Liver (tissue), 9 donors: ENCODE data around the gene TXNDC11. TPM values are rescaled to one million over a fixed set of nuclear protein-coding genes. Genes with fewer than 3 reads are reported as not detected.

Experiments used
- DNase-seq: peaks from one replicate; pipeline ENCODE4 v3.0.0-alpha.2; 2017; ENCODE audit warnings: low spot score
- H3K27ac ChIP-seq, 2 donors: one replicate each; pipeline ENCODE4 v1.7.0; 2013; ENCODE audit warnings: inconsistent platforms in 2 of 2, low read length in 2 of 2, control low read depth in 1 of 2, low read depth in 1 of 2, mild to moderate bottlenecking in 1 of 2
- H3K27me3 ChIP-seq, 4 donors: one replicate each; pipeline versions ENCODE4 v1.6.1 to v1.7.0; 2013; ENCODE audit warnings: low read length in 3 of 4, inconsistent platforms in 1 of 4, mild to moderate bottlenecking in 1 of 4, moderate library complexity in 1 of 4; ENCODE audit not compliant: control insufficient read depth in 4 of 4, insufficient read depth in 4 of 4
- H3K36me3 ChIP-seq, 4 donors: one replicate each; pipeline versions ENCODE4 v1.6.1 to v1.7.0; 2013; ENCODE audit warnings: low read length in 3 of 4, mild to moderate bottlenecking in 3 of 4, low read depth in 1 of 4, moderate library complexity in 1 of 4; ENCODE audit not compliant: control insufficient read depth in 4 of 4, insufficient read depth in 3 of 4
- H3K4me1 ChIP-seq, 4 donors: one replicate each; pipeline versions ENCODE4 v1.6.1 to v1.7.0; 2013; ENCODE audit warnings: low read length in 3 of 4, mild to moderate bottlenecking in 3 of 4, moderate library complexity in 1 of 4; ENCODE audit not compliant: control insufficient read depth in 4 of 4, insufficient read depth in 4 of 4
- H3K4me3 ChIP-seq, 3 donors: one replicate each; pipeline versions ENCODE4 v1.6.1 to v1.7.0; 2013; ENCODE audit warnings: low read length in 3 of 3, control low read depth in 1 of 3, low read depth in 1 of 3, mild to moderate bottlenecking in 1 of 3
- H3K9ac ChIP-seq, 2 donors: one replicate each; pipeline ENCODE4 v1.7.0; 2013; ENCODE audit warnings: low read length in 2 of 2, mild to moderate bottlenecking in 2 of 2, moderate library complexity in 2 of 2, control low read depth in 1 of 2, low read depth in 1 of 2
- H3K9me3 ChIP-seq, 4 donors: one replicate each; pipeline versions ENCODE4 v1.6.1 to v1.7.0; 2013; ENCODE audit warnings: low read length in 3 of 4; ENCODE audit not compliant: control insufficient read depth in 4 of 4
- EGR1 ChIP-seq, 2 donors: IDR thresholded peaks; 2 replicates each; pipeline ENCODE4 v1.6.1; 2016 to 2018; ENCODE audit warnings: antibody characterized with exemption in 2 of 2, low read depth in 2 of 2
- FOXA1 ChIP-seq: IDR thresholded peaks from 2 replicates; pipeline ENCODE4 v1.6.1; 2016; ENCODE audit warnings: antibody characterized with exemption
- FOXA2 ChIP-seq: IDR thresholded peaks from 2 replicates; pipeline ENCODE4 v1.6.1; 2016; ENCODE audit warnings: antibody characterized with exemption
- GABPA ChIP-seq, 2 donors: IDR thresholded peaks in 1 of 2; conservative IDR thresholded peaks in 1 of 2; 2 replicates each; pipeline ENCODE4 v1.6.1; 2016; ENCODE audit warnings: antibody characterized with exemption in 2 of 2, mild to moderate bottlenecking in 1 of 2, moderate library complexity in 1 of 2
- HNF4G ChIP-seq: IDR thresholded peaks from 2 replicates; pipeline ENCODE4 v1.6.1; 2016; ENCODE audit warnings: antibody characterized with exemption
- RXRA ChIP-seq, 2 donors: IDR thresholded peaks; 2 replicates each; pipeline ENCODE4 v1.6.1; 2017 to 2018; ENCODE audit warnings: antibody characterized with exemption in 2 of 2, mild to moderate bottlenecking in 1 of 2
- TAF1 ChIP-seq: conservative IDR thresholded peaks from 2 replicates; pipeline ENCODE4 v1.6.1; 2016; ENCODE audit warnings: antibody characterized with exemption, mild to moderate bottlenecking
- WGBS: extraction: QIAGEN DNeasy Blood & Tissue Kit; methylation state at CpG from one replicate; pipeline ENCODE4 v1.1.7; 2013; 5-methylcytosine and 5-hydroxymethylcytosine counted together
- polyA plus RNA-seq, 2 donors: library from polyadenylated mRNA; stranded (reverse) in 1 of 2; unstranded in 1 of 2; fragments of 200-250 nt in 1 of 2; fragments of >200 nt in 1 of 2; fragmentation: Nextera tagmentation in 1 of 2; extraction: Ambion mirVana in 1 of 2; gene quantifications; one replicate each; pipeline versions ENCODE4 v1.2.1 to v1.2.3, GENCODE V29; 2013 to 2015
- total RNA-seq, 2 donors: library from RNA; depleted of rRNA; stranded (reverse); fragments of >200 nt; gene quantifications; one replicate each; pipeline ENCODE4 v1.2.3, GENCODE V29; 2014
- TF ChIP-seq, protein P1 (sequence below): IDR thresholded peaks from 2 replicates; pipeline ENCODE4 v1.6.1; 2016; ENCODE audit warnings: antibody characterized with exemption
- TF ChIP-seq, protein P2 (sequence below): IDR thresholded peaks from 2 replicates; pipeline ENCODE4 v1.6.1; 2016; ENCODE audit warnings: antibody characterized with exemption, mild to moderate bottlenecking
- TF ChIP-seq, protein P3 (sequence below): IDR thresholded peaks from 2 replicates; pipeline ENCODE4 v1.6.1; 2016; ENCODE audit warnings: antibody characterized with exemption
- donor health status: healthy.
- donor health status: healthy.
- donor health status: healthy.
- donor health status: healthy.
- donor health status: healthy.

Gene TXNDC11
- total and polyA plus RNA-seq, 4 donors, result 26.4 to 63.5 (median 48.5) TPM

DNA sequence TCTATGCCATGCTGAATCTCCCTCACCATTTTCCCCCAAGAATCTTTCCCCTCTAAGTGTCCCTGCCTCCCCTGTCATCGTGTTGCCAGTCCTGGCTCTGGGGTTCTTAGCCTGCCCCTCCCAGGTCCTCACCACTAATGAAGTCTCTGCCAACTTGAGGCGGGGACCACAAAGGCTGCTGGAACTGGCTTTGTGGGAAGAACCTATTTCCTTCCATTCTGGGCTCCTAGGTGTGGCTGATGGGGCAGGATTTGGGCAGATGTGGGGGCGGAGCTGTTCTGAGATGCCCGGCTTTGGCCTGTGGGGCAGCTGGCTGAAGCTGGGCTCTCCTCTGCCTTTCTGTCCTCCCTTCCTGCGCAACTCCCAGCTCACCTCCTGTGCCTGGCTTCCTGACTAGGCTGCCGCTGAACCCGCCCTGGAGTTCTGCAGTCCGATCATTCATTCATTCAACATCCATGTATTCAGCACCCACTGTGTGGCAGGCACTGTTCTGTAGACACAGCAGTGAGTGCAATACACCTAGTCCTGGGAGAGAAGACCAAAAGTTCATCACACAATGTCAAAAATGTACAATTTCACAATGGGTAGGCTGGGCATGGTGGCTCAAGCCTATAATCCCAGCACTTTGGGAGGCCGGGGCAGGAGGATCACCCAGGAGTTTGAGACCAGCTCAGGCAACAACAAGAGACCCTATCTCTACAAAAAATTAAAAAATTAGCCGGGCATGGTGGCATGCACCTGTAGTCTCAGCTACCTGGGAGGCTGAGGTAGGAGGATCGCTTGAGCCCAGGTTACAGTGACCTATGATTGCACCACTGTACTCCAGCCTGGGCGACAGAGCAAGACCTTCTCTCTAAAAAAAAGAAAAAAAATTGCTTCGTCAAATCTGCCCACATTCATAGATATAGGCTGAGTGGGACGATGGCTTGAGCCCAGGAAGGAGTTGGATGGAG, 76.3 kb downstream of the TXNDC11 start:
- Histone ChIP-seq H3K27ac (no peak overlapping the region), H3K4me1 (peaks cover 0 to 21% (median 4%) of the 10 kb centered on the region in 4 donors), H3K36me3 (no peaks in the 10 kb centered on the region), H3K9ac (no peak overlapping the region), H3K27me3 (no peaks in the 10 kb centered on the region), H3K4me3 (no peak overlapping the region), H3K9me3 (no peaks in the 10 kb centered on the region)
- no peak for DNase-seq
- no peak for TF ChIP-seq HNF4G
- TF ChIP-seq, protein P1, sequence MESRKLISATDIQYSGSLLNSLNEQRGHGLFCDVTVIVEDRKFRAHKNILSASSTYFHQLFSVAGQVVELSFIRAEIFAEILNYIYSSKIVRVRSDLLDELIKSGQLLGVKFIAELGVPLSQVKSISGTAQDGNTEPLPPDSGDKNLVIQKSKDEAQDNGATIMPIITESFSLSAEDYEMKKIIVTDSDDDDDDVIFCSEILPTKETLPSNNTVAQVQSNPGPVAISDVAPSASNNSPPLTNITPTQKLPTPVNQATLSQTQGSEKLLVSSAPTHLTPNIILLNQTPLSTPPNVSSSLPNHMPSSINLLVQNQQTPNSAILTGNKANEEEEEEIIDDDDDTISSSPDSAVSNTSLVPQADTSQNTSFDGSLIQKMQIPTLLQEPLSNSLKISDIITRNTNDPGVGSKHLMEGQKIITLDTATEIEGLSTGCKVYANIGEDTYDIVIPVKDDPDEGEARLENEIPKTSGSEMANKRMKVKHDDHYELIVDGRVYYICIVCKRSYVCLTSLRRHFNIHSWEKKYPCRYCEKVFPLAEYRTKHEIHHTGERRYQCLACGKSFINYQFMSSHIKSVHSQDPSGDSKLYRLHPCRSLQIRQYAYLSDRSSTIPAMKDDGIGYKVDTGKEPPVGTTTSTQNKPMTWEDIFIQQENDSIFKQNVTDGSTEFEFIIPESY, result no peak
- no peak for TF ChIP-seq EGR1 (IDR thresholded peaks at IDR 0.05; ENCODE audit: low read depth in 2 of 2)
- TF ChIP-seq TAF1, result no peak
- no peak for TF ChIP-seq FOXA1
- 88% methylated on average over 14 of the region's 14 CpGs for WGBS

DNA sequence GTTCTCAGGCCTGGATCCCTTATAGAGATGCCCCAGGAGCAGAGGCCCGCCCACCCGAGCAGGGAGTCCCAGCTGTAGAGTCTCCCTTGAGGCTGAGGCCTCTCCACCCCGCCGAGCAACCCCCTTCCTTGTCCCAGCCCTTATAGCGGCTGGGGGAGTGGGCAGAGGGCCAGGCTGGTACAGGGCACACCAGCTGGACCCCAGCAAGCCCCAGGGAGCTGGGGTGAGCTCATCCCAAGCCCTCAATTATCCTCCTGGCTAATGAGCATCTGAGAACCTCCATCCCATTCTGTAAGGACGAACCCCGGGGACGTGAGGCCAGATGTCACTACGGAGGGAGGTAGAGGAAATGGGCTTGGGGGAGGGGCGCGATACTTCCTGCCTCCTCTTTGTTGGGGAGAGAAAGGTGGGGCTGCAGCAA, 77.6 kb downstream of the TXNDC11 start:
- no peak overlapping the region for H3K27ac ChIP-seq
- WGBS, result 65% methylated on average over 11 of the region's 11 CpGs

DNA sequence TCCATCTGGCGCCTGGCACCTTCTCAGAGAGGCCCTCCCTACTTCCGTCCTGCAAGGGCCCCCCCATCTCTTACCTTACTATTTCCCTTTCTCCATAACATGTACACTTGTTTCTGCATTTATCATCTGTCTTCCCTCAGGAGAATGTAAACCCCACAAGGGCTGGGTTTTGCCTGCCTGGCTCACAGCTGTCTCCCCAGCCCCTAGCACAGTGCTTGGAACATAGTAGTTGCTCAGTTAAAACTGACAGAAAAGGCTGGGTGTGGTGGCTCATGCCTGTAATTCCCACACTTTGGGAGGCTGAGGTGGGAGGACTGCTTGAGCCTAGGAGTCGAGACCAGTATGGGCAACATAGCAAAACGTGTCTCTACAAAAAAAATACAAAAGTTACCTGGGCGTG, 80.1 kb downstream of the TXNDC11 start:
- Histone ChIP-seq H3K9ac (no peak overlapping the region), H3K4me3 (no peak overlapping the region), H3K36me3 (no peaks in the 10 kb centered on the region), H3K27ac (no peak overlapping the region), H3K4me1 (no peaks in the 10 kb centered on the region), H3K27me3 (no peaks in the 10 kb centered on the region), H3K9me3 (no peaks in the 10 kb centered on the region)
- TF ChIP-seq FOXA2 (no peak), GABPA (IDR thresholded peaks at IDR 0.05 in 1 of 2, conservative IDR thresholded peaks at IDR 0.05 in 1 of 2) (no peak)
- TF ChIP-seq, protein P2, sequence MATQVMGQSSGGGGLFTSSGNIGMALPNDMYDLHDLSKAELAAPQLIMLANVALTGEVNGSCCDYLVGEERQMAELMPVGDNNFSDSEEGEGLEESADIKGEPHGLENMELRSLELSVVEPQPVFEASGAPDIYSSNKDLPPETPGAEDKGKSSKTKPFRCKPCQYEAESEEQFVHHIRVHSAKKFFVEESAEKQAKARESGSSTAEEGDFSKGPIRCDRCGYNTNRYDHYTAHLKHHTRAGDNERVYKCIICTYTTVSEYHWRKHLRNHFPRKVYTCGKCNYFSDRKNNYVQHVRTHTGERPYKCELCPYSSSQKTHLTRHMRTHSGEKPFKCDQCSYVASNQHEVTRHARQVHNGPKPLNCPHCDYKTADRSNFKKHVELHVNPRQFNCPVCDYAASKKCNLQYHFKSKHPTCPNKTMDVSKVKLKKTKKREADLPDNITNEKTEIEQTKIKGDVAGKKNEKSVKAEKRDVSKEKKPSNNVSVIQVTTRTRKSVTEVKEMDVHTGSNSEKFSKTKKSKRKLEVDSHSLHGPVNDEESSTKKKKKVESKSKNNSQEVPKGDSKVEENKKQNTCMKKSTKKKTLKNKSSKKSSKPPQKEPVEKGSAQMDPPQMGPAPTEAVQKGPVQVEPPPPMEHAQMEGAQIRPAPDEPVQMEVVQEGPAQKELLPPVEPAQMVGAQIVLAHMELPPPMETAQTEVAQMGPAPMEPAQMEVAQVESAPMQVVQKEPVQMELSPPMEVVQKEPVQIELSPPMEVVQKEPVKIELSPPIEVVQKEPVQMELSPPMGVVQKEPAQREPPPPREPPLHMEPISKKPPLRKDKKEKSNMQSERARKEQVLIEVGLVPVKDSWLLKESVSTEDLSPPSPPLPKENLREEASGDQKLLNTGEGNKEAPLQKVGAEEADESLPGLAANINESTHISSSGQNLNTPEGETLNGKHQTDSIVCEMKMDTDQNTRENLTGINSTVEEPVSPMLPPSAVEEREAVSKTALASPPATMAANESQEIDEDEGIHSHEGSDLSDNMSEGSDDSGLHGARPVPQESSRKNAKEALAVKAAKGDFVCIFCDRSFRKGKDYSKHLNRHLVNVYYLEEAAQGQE, result no peak
- TF ChIP-seq, protein P3, sequence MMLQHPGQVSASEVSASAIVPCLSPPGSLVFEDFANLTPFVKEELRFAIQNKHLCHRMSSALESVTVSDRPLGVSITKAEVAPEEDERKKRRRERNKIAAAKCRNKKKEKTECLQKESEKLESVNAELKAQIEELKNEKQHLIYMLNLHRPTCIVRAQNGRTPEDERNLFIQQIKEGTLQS, result no peak
- DNase-seq, result no peak
- 94% methylated on average over 5 of the region's 5 CpGs for WGBS

More for the DNA sequence above, 77.6 kb downstream of the TXNDC11 start:
- H3K36me3 ChIP-seq, result no peaks in the 10 kb centered on the region
- H3K27me3 ChIP-seq, result no peaks in the 10 kb centered on the region
- DNase-seq, result no peak
- peaks cover 0 to 13% (median 4%) of the 10 kb centered on the region in 4 donors for H3K4me1 ChIP-seq
- H3K9me3 ChIP-seq, result no peaks in the 10 kb centered on the region
- TF ChIP-seq RXRA (IDR thresholded peaks at IDR 0.05) (no peak), FOXA1 (no peak), GABPA (IDR thresholded peaks at IDR 0.05 in 1 of 2, conservative IDR thresholded peaks at IDR 0.05 in 1 of 2) (no peak)
- TF ChIP-seq, protein P3, result no peak
- H3K9ac ChIP-seq, result no peak overlapping the region
- no peak overlapping the region for H3K4me3 ChIP-seq
